ENCODE measurements around the gene PAIP2.
"Not testable (repeated sequence)": the region's sequence is repeated elsewhere in the genome, so short reads cannot be mapped to it uniquely, and the experiment has no call there.

Gene PAIP2

GRCh38 chr5:139335811-139336210 lies 5.8 kb upstream of the PAIP2 start:
- DNase-seq, result no peak

- DNase-seq, result no peak
Measured at GRCh38 chr5:139340051-139340450, 1.6 kb upstream of the PAIP2 start.

GRCh38 chr5:139341187-139341688 lies 416 bp upstream of the PAIP2 start:
- DNase-seq, result no peak

- DNase-seq, result no peak
Measured at GRCh38 chr5:139342423-139342723, 719 bp downstream of the PAIP2 start.

GRCh38 chr5:139343476-139343875 lies 1.8 kb downstream of the PAIP2 start:
- no peak for DNase-seq

GRCh38 chr5:139344177-139344576 lies 2.5 kb downstream of the PAIP2 start:
- DNase-seq, result no peak

- DNase-seq, result not testable (repeated sequence)
Measured at GRCh38 chr5:139345442-139345841, 3.8 kb downstream of the PAIP2 start.

- not testable (repeated sequence) for DNase-seq
Measured at GRCh38 chr5:139347863-139348262, 6.2 kb downstream of the PAIP2 start.

- DNase-seq, result no peak
Measured at GRCh38 chr5:139354186-139354585, 12.5 kb downstream of the PAIP2 start.

- DNase-seq, result not testable (repeated sequence)
Measured at GRCh38 chr5:139355900-139356299, 14.2 kb downstream of the PAIP2 start.

- no peak for DNase-seq
Measured at GRCh38 chr5:139358064-139358463, 16.4 kb downstream of the PAIP2 start.

GRCh38 chr5:139360384-139360783 lies 18.7 kb downstream of the PAIP2 start:
- DNase-seq, result no peak

- DNase-seq, result no peak
Measured at GRCh38 chr5:139361835-139362429, 20.3 kb downstream of the PAIP2 start.

GRCh38 chr5:139363937-139364336 lies 22.3 kb downstream of the PAIP2 start:
- no peak for DNase-seq

GRCh38 chr5:139364466-139364865 lies 22.8 kb downstream of the PAIP2 start:
- no peak for DNase-seq

GRCh38 chr5:139368613-139369012 lies 27.0 kb downstream of the PAIP2 start:
- no peak for DNase-seq

- no peak for DNase-seq
Measured at GRCh38 chr5:139369181-139369580, 27.5 kb downstream of the PAIP2 start.

GRCh38 chr5:139371482-139372435 lies 30.1 kb downstream of the PAIP2 start:
- DNase-seq, result no peak

GRCh38 chr5:139374909-139375308 lies 33.3 kb downstream of the PAIP2 start:
- no peak for DNase-seq

GRCh38 chr5:139376364-139376763 lies 34.7 kb downstream of the PAIP2 start:
- DNase-seq, result no peak

- DNase-seq, result no peak
Measured at GRCh38 chr5:139377226-139377625, 35.6 kb downstream of the PAIP2 start.

- no peak for DNase-seq
Measured at GRCh38 chr5:139378101-139378825, 36.6 kb downstream of the PAIP2 start.

- DNase-seq, result no peak
Measured at GRCh38 chr5:139378941-139379361, 37.3 kb downstream of the PAIP2 start.

Data from activated effector memory CD4-positive, alpha-beta T cell treated with Interleukin-2 at 50 U/mL for 16 hours (primary cell).